ENCODE data around the gene EFCAB6. TPM values are rescaled to one million over a fixed set of nuclear protein-coding genes. Genes with fewer than 3 reads are reported as not detected.

EFCAB6 gene
- total and polyA plus RNA-seq, 2 of the 4 experiments (the other 2 are of a cell fraction), result 0.44 to 1.1 TPM

DNA sequence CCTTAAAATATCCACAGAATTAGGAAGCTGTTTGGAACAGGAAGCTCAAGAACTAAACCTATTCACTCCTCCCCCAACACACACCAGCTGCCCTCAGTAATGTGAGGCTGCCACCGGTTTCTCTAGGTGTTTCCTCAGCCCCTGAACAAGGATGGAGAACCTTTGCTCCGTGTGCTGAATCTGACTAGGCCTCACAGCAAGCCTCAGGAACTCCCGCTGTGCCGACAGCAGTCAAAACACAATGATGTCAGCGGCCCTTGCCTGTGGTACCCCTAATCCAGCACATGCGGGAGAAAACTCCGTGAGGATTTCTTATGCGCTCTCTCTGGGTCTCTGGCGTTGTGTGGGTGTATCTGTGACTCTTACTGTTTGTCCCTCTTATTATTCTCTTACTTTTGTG is 153.3 kb downstream of the EFCAB6 start:
- H3K27me3 ChIP-seq (ENCODE audit: control insufficient read depth, insufficient read depth, low read length), result peaks cover 5% of the 10 kb centered on the region; the same call in 1 of the 2 replicates
- no peak overlapping the region for H2AK5ac ChIP-seq (ENCODE audit: low read depth, low read length)
- H4K91ac ChIP-seq (ENCODE audit: insufficient read depth, low read depth, low read length), result no peak overlapping the region
- dilution Hi-C loops (cut with HindIII; ENCODE audit: low sequenced_read_pairs, unreplicated experiment) (no loop called here), intact Hi-C loops (cut with micrococcal nuclease) (no loop called here), in situ Hi-C loops (cut with MboI; ENCODE audit: low sequenced_read_pairs) (no loop called here)
- no peak overlapping the region for H3K4me3 ChIP-seq (ENCODE audit: insufficient read depth, low read depth, low read length)
- no peak for ATAC-seq (ENCODE audit: low read depth)
- H3K4ac ChIP-seq (ENCODE audit: low read depth, low read length), result no peak overlapping the region
- no peaks in the 10 kb centered on the region for H3K9me1 ChIP-seq (ENCODE audit: insufficient read depth, low read length)
- CTCF ChIA-PET, result no interaction called here
- BruUV-seq (replicated peaks), result no TSS peak
- no peak overlapping the region for H2BK5ac ChIP-seq (ENCODE audit: low read depth, low read length, poor library complexity, severe bottlenecking)
- no peak overlapping the region for H2BK120ac ChIP-seq (ENCODE audit: low read depth, low read length)
- no peak overlapping the region for H2AK9ac ChIP-seq (replicated peaks; ENCODE audit: low read depth, low read length, poor library complexity)
- no peak for DNase-seq
- no peak overlapping the region for H4K8ac ChIP-seq (ENCODE audit: low read depth in 2 of 2, low read length in 2 of 2)
- no peak overlapping the region for H3K18ac ChIP-seq (ENCODE audit: low read depth, low read length)
- H3K14ac ChIP-seq (replicated peaks; ENCODE audit: low read depth, low read length), result no peak overlapping the region
- no peak overlapping the region for H4K5ac ChIP-seq (ENCODE audit: low read depth, low read length)
- H3K79me1 ChIP-seq (ENCODE audit: low read depth in 1 of 2, low read length in 2 of 2), result no peaks in the 10 kb centered on the region
- no peak overlapping the region for H3K23ac ChIP-seq (ENCODE audit: low read depth, low read length)
- POLR2A ChIA-PET (ENCODE audit: unreplicated experiment), result no interaction called here
- no peak for TF ChIP-seq RAD21 (IDR thresholded peaks at IDR 0.05; ENCODE audit: low read length)
- no peak for TF ChIP-seq CHD1 (IDR thresholded peaks at IDR 0.05; ENCODE audit: low read depth, low read length)
- no peak for TF ChIP-seq RCOR1 (IDR thresholded peaks at IDR 0.05; ENCODE audit: insufficient replicate concordance, low read length)
- no peak for TF ChIP-seq BHLHE40 (IDR thresholded peaks at IDR 0.05; ENCODE audit: low read depth, low read length)
- no peak for TF ChIP-seq POLR2A (IDR thresholded peaks at IDR 0.05; ENCODE audit: low read depth, low read length)
- TF ChIP-seq, protein P1, sequence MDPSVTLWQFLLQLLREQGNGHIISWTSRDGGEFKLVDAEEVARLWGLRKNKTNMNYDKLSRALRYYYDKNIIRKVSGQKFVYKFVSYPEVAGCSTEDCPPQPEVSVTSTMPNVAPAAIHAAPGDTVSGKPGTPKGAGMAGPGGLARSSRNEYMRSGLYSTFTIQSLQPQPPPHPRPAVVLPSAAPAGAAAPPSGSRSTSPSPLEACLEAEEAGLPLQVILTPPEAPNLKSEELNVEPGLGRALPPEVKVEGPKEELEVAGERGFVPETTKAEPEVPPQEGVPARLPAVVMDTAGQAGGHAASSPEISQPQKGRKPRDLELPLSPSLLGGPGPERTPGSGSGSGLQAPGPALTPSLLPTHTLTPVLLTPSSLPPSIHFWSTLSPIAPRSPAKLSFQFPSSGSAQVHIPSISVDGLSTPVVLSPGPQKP (IDR thresholded peaks at IDR 0.05; ENCODE audit: borderline replicate concordance, low read depth, low read length), result no peak
- no peak for TF ChIP-seq CTCF (conservative IDR thresholded peaks at IDR 0.05; ENCODE audit: low read depth, low read length)
- TF ChIP-seq FOS (IDR thresholded peaks at IDR 0.05; ENCODE audit: low read depth, low read length), result no peak
- no peak for TF ChIP-seq RFX5 (IDR thresholded peaks at IDR 0.05; ENCODE audit: low read depth, low read length)
- no peak for TF ChIP-seq MAFK (IDR thresholded peaks at IDR 0.05; ENCODE audit: low read depth, low read length)
- no peak for TF ChIP-seq MAZ (IDR thresholded peaks at IDR 0.05; ENCODE audit: borderline replicate concordance, low read depth, low read length)
- no peak for TF ChIP-seq CEBPB (IDR thresholded peaks at IDR 0.05; ENCODE audit: low read depth, low read length)
- TF ChIP-seq MXI1 (IDR thresholded peaks at IDR 0.05; ENCODE audit: borderline replicate concordance, low read depth, low read length), result no peak
- no peak for TF ChIP-seq SMC3 (IDR thresholded peaks at IDR 0.05; ENCODE audit: low read depth, low read length)
- TF ChIP-seq NFE2L2 (IDR thresholded peaks at IDR 0.05; ENCODE audit: low read depth, low read length), result no peak
- TF ChIP-seq, protein P2, sequence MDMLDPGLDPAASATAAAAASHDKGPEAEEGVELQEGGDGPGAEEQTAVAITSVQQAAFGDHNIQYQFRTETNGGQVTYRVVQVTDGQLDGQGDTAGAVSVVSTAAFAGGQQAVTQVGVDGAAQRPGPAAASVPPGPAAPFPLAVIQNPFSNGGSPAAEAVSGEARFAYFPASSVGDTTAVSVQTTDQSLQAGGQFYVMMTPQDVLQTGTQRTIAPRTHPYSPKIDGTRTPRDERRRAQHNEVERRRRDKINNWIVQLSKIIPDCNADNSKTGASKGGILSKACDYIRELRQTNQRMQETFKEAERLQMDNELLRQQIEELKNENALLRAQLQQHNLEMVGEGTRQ (IDR thresholded peaks at IDR 0.05; ENCODE audit: low read depth, low read length), result no peak
- H3K36me3 ChIP-seq (ENCODE audit: control insufficient read depth, insufficient read depth, low read length), result no peaks in the 10 kb centered on the region
- H4K20me1 ChIP-seq (ENCODE audit: insufficient read depth, low read length), result no peaks in the 10 kb centered on the region
- no peak overlapping the region for H3K9ac ChIP-seq (ENCODE audit: low read depth, low read length)
- no peaks in the 10 kb centered on the region for H3K4me1 ChIP-seq (ENCODE audit: control insufficient read depth, insufficient read depth, low read length)
- no peak overlapping the region for H3K4me2 ChIP-seq (ENCODE audit: low read depth, low read length)
- no peak overlapping the region for H2AFZ ChIP-seq (replicated peaks; ENCODE audit: low read length, poor library complexity)
- H3K9me3 ChIP-seq (ENCODE audit: control insufficient read depth, insufficient read depth, low read length), result no peaks in the 10 kb centered on the region
- WGBS, 2 experiments (ENCODE audit: extremely low coverage in 2 of 2, insufficient read length in 1 of 2), result no CpG with 5 or more reads among the region's 9 CpGs
- no peak overlapping the region for H3K56ac ChIP-seq (ENCODE audit: extremely low read depth, insufficient read depth, low read length)
- no peak overlapping the region for H2BK20ac ChIP-seq (ENCODE audit: low read depth, low read length)
- H3K27ac ChIP-seq (ENCODE audit: insufficient read depth, low read length), result no peak overlapping the region
- no peak overlapping the region for H2BK15ac ChIP-seq (ENCODE audit: low read depth, low read length)
